HepG2 (cell line): Measurements from ENCODE around the gene WFDC1. TPM values are rescaled to one million over a fixed set of nuclear protein-coding genes. Genes with fewer than 3 reads are reported as not detected.

ENCODE experiments used
- ATAC-seq: fragments of 200-7000 bp; cut with Tn5 transposase; 3 replicates; pipeline ENCODE4 v1.9.1; 2020; ENCODE audit warnings: mild to moderate bottlenecking, moderate library complexity
- BruUV-seq: library from RNA; stranded (reverse); fragments of 400-500 nt; replicated peaks from 2 replicates; lab custom pipeline; 2021; lab: Mats Ljungman, UMichigan
- CTCF ChIA-PET: fragments of 300-600 bp; formaldehyde crosslinking; extraction: SDS; loops from one replicate; lab custom pipeline; 2021; ENCODE audit warnings: low total read pairs, inconsistent platforms, low intra/inter-chr PET ratio; lab: Yijun Ruan, JAX
- POLR2A ChIA-PET: fragments of 350-600 bp; sonication (Branson Sonifier 250); formaldehyde crosslinking; loops from one replicate; lab custom pipeline; 2020; ENCODE audit warnings: antibody characterized with exemption, inconsistent platforms; lab: Yijun Ruan, JAX
- DNase-seq: peaks from one replicate; pipeline ENCODE4 v3.0.0-alpha.2; 2015; ENCODE audit warnings: low spot score
- FAIRE-seq: peaks from 3 replicates; lab custom pipeline; 2011; peaks lifted over from hg19 to GRCh38; lab: Jason Lieb, UNC
- H2AFZ ChIP-seq: one replicate; pipeline ENCODE4 v1.6.1; 2011; ENCODE audit warnings: low read length, inconsistent platforms
- H3K27ac ChIP-seq: fragments of 300-600 bp; 3 replicates; pipeline ENCODE4 v1.8.0; 2011; ENCODE audit warnings: mixed run types, mild to moderate bottlenecking, mixed read lengths, low read length, inconsistent platforms; ENCODE audit not compliant: insufficient read depth; ENCODE audit errors: extremely low read length
- H3K27me3 ChIP-seq, 2 experiments: fragments of 200-600 bp in 1 of 2; 2 replicates in 1 of 2; 3 replicates in 1 of 2; pipeline versions ENCODE4 v1.6.0 to v1.8.0; 2011; ENCODE audit warnings: low read length in 2 of 2, mild to moderate bottlenecking in 2 of 2, moderate library complexity in 2 of 2, inconsistent platforms in 1 of 2; ENCODE audit not compliant: insufficient read depth in 2 of 2, control insufficient read depth in 1 of 2
- H3K36me3 ChIP-seq, 2 experiments: fragments of 200-600 bp in 1 of 2; replicated peaks in 1 of 2; 2 replicates in 1 of 2; 3 replicates in 1 of 2; pipeline versions ENCODE4 v1.5.1 to v1.8.0; 2011; ENCODE audit warnings: low read length in 2 of 2, inconsistent platforms in 1 of 2; ENCODE audit not compliant: insufficient read depth in 2 of 2, control insufficient read depth in 1 of 2
- H3K4me1 ChIP-seq: 2 replicates; pipeline ENCODE4 v1.5.1; 2012; ENCODE audit warnings: low read length, inconsistent platforms; ENCODE audit not compliant: insufficient read depth
- H3K4me2 ChIP-seq: 2 replicates; pipeline ENCODE4 v1.6.0; 2011; ENCODE audit warnings: low read depth, low read length, inconsistent platforms
- H3K4me3 ChIP-seq, 3 experiments: fragments of 200-600 bp in 1 of 3; sonication (generic), shearing (Covaris generic) in 1 of 3; replicated peaks in 1 of 3; 2 replicates each; pipeline ENCODE4 v1.5.1; 2011 to 2016; ENCODE audit warnings: low read length in 3 of 3, inconsistent platforms in 2 of 3, low read depth in 2 of 3, mild to moderate bottlenecking in 2 of 3, control low read depth in 1 of 3, mixed read lengths in 1 of 3; ENCODE audit not compliant: insufficient read depth in 1 of 3
- H3K79me2 ChIP-seq: one replicate; pipeline ENCODE4 v1.6.1; 2011; ENCODE audit warnings: low read length, inconsistent platforms; ENCODE audit not compliant: insufficient read depth
- H3K9ac ChIP-seq: 2 replicates; pipeline ENCODE4 v1.6.0; 2011; ENCODE audit warnings: mild to moderate bottlenecking, low read depth, low read length, inconsistent platforms; ENCODE audit not compliant: insufficient read depth
- H3K9me3 ChIP-seq: 2 replicates; pipeline ENCODE4 v1.5.1; 2012; ENCODE audit warnings: mild to moderate bottlenecking, low read length
- H4K20me1 ChIP-seq: 2 replicates; pipeline ENCODE4 v1.6.0; 2011; ENCODE audit warnings: inconsistent platforms, mild to moderate bottlenecking, low read length, moderate library complexity; ENCODE audit not compliant: insufficient read depth
- ATRX ChIP-seq: sonication (generic); formaldehyde crosslinking; IDR thresholded peaks from 2 replicates; pipeline ENCODE4 v1.4.0; 2020; ENCODE audit warnings: missing genetic modification reagents, borderline replicate concordance
- ELF3 ChIP-seq: IDR thresholded peaks from 2 replicates; pipeline ENCODE4 v1.6.1; 2016; ENCODE audit warnings: missing genetic modification reagents, missing compliant biosample characterization
- ETV5 ChIP-seq: IDR thresholded peaks from 2 replicates; pipeline ENCODE4 v1.6.1; 2018; ENCODE audit warnings: missing biosample characterization, missing genetic modification reagents, inconsistent platforms, borderline replicate concordance
- FOXA3 ChIP-seq: IDR thresholded peaks from 2 replicates; pipeline ENCODE4 v1.6.1; 2016; ENCODE audit warnings: missing genetic modification reagents, missing compliant biosample characterization
- GATAD2A ChIP-seq: IDR thresholded peaks from 2 replicates; pipeline ENCODE4 v1.6.1; 2016
- MXI1 ChIP-seq: IDR thresholded peaks from 3 replicates; pipeline ENCODE4 v1.6.1; 2012; ENCODE audit warnings: low read depth, low read length, inconsistent platforms, borderline replicate concordance
- RXRB ChIP-seq: IDR thresholded peaks from 2 replicates; pipeline ENCODE4 v1.6.1; 2016; ENCODE audit warnings: borderline replicate concordance, missing genetic modification reagents, missing compliant biosample characterization
- SOX6 ChIP-seq, 2 experiments: fragments of 450-650 bp in 1 of 2; sonication (generic) in 1 of 2; formaldehyde crosslinking in 1 of 2; IDR thresholded peaks; 2 replicates each; pipeline versions ENCODE4 v1.4.0 to v1.6.1; 2017 to 2020; ENCODE audit warnings: antibody characterized with exemption in 1 of 2, mild to moderate bottlenecking in 1 of 2, missing genetic modification reagents in 1 of 2
- TEAD2 ChIP-seq: sonication (generic); formaldehyde crosslinking; IDR thresholded peaks from 2 replicates; pipeline ENCODE4 v1.9.0; 2021; ENCODE audit warnings: missing genetic modification reagents
- ZBTB1 ChIP-seq: sonication (generic); formaldehyde crosslinking; IDR thresholded peaks from 2 replicates; pipeline ENCODE4 v1.4.0; 2020; ENCODE audit warnings: missing genetic modification reagents, borderline replicate concordance
- ZFAT ChIP-seq: sonication (generic); formaldehyde crosslinking; conservative IDR thresholded peaks from 2 replicates; pipeline ENCODE4 v1.8.1; 2023; ENCODE audit warnings: missing genetic modification reagents, inconsistent platforms
- ZFP36L1 ChIP-seq: sonication (generic); formaldehyde crosslinking; IDR thresholded peaks from 2 replicates; pipeline ENCODE4 v1.8.0; 2022; ENCODE audit warnings: mild to moderate bottlenecking, missing genetic modification reagents, moderate library complexity
- ZNF446 ChIP-seq: sonication (generic); formaldehyde crosslinking; IDR thresholded peaks from 2 replicates; pipeline ENCODE4 v1.5.0; 2020; ENCODE audit warnings: mild to moderate bottlenecking, missing genetic modification reagents
- ZNF780A ChIP-seq: sonication (generic); formaldehyde crosslinking; IDR thresholded peaks from 2 replicates; pipeline ENCODE4 v1.8.0; 2022; ENCODE audit warnings: mild to moderate bottlenecking, missing genetic modification reagents, moderate library complexity
- WGBS: methylation state at CpG from one replicate; pipeline ENCODE4 v1.1.6; 2017; ENCODE audit warnings: low lambda C conversion rate; 5-methylcytosine and 5-hydroxymethylcytosine counted together
- in situ Hi-C: cut with HindIII; loops from 2 replicates; pipeline ENCODE4 v1.10.0; 2017; ENCODE audit warnings: low pct_unique_long_range_greater_than_20kb; ENCODE audit not compliant: extremely low pct_ligation_motif_present
- intact Hi-C: fragments of 100-400 bp; cut with micrococcal nuclease; formaldehyde crosslinking; loops from one replicate; pipeline ENCODE4 v1.10.0; 2022; ENCODE audit not compliant: unreplicated experiment
- polyA plus RNA-seq, 8 experiments: library from polyadenylated mRNA; depleted of rRNA in 3 of 8; stranded (reverse) in 7 of 8; unstranded in 1 of 8; fragments of >200 nt; fragmentation: Illumina TruSeq in 4 of 8; extraction: Trizol in 4 of 8; gene quantifications; 2 replicates each; pipeline versions ENCODE4 v1.2.1 to v1.2.3, GENCODE V29; 2011 to 2016; ENCODE audit warnings: low read depth in 4 of 8, missing spikeins in 1 of 8, mixed read lengths in 1 of 8; ENCODE audit not compliant: insufficient read depth in 1 of 8
- total RNA-seq, 5 experiments: library from RNA; depleted of rRNA; stranded (reverse); fragments of >200 nt; fragmentation: Illumina TruSeq; extraction: Trizol; gene quantifications; 2 replicates each; pipeline ENCODE4 v1.2.3, GENCODE V29; 2016; ENCODE audit warnings: low read depth in 1 of 5
- TF ChIP-seq, protein P1 (sequence below): sonication (generic); formaldehyde crosslinking; conservative IDR thresholded peaks from 2 replicates; pipeline ENCODE4 v1.4.0; 2020; ENCODE audit warnings: mild to moderate bottlenecking, missing genetic modification reagents, moderate library complexity
- TF ChIP-seq, protein P2 (sequence below): IDR thresholded peaks from 2 replicates; pipeline ENCODE4 v1.6.1; 2016

Gene WFDC1
- total and polyA plus RNA-seq, 2 of the 13 experiments (the other 11 are each of a cell fraction or from before 2014, with no cell fraction given), result not detected

- no peak for TF ChIP-seq ZFAT
- TF ChIP-seq TEAD2 (CRISPR knock-in tag), result no peak
- no peak for TF ChIP-seq MXI1
- TF ChIP-seq, all 625 proteins: peak for 2
Observed at GRCh38 chr16:84369938-84370627, 75.4 kb downstream of the WFDC1 start (continued).

GRCh38 chr16:84370723-84371552 is 76.3 kb downstream of the WFDC1 start:
- no peaks in the 10 kb centered on the region for H3K79me2 ChIP-seq
- no TSS peak for BruUV-seq
- H3K9me3 ChIP-seq, result no peaks in the 10 kb centered on the region
- POLR2A ChIA-PET, result no interaction called here
- peaks cover 17% of the 10 kb centered on the region for H3K4me1 ChIP-seq
- in situ Hi-C loops, result no loop called here
- H2AFZ ChIP-seq, result no peak overlapping the region
- DNase-seq (no peak), ATAC-seq (peak; percentile 25; the same call in 1 of the 3 replicates), FAIRE-seq (no peak)
- H3K4me3 ChIP-seq, result no peak overlapping the region
- intact Hi-C loops, result no loop called here
- no peaks in the 10 kb centered on the region for H3K36me3 ChIP-seq
- no peak overlapping the region for H3K9ac ChIP-seq
- 14% methylated on average over 8 of the region's 8 CpGs for WGBS
- 0 out of 2 replicates have a peak overlapping the region, but pooled peaks have one; percentile 15 for H3K4me2 ChIP-seq
- H4K20me1 ChIP-seq, result no peaks in the 10 kb centered on the region
- H3K27me3 ChIP-seq, result peaks cover 0 to 50% of the 10 kb centered on the region in 2 experiments; a peak in 4 of 5 replicates
- no peak overlapping the region for H3K27ac ChIP-seq
- CTCF ChIA-PET, result no interaction called here
- TF ChIP-seq RXRB (CRISPR knock-in tag), result peak; percentile 24; the same call in 1 of the 2 replicates
- TF ChIP-seq ELF3 (CRISPR knock-in tag), result peak; percentile 44; the same call in 1 of the 2 replicates
- no peak for TF ChIP-seq ZFP36L1 (CRISPR knock-in tag)
- TF ChIP-seq, protein P1, sequence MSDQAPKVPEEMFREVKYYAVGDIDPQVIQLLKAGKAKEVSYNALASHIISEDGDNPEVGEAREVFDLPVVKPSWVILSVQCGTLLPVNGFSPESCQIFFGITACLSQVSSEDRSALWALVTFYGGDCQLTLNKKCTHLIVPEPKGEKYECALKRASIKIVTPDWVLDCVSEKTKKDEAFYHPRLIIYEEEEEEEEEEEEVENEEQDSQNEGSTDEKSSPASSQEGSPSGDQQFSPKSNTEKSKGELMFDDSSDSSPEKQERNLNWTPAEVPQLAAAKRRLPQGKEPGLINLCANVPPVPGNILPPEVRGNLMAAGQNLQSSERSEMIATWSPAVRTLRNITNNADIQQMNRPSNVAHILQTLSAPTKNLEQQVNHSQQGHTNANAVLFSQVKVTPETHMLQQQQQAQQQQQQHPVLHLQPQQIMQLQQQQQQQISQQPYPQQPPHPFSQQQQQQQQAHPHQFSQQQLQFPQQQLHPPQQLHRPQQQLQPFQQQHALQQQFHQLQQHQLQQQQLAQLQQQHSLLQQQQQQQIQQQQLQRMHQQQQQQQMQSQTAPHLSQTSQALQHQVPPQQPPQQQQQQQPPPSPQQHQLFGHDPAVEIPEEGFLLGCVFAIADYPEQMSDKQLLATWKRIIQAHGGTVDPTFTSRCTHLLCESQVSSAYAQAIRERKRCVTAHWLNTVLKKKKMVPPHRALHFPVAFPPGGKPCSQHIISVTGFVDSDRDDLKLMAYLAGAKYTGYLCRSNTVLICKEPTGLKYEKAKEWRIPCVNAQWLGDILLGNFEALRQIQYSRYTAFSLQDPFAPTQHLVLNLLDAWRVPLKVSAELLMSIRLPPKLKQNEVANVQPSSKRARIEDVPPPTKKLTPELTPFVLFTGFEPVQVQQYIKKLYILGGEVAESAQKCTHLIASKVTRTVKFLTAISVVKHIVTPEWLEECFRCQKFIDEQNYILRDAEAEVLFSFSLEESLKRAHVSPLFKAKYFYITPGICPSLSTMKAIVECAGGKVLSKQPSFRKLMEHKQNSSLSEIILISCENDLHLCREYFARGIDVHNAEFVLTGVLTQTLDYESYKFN, result 0 out of 2 replicates have a peak, but pooled peaks have one; percentile 35
- peak; percentile 63; the same call in 1 of the 2 replicates for TF ChIP-seq GATAD2A (CRISPR knock-in tag)
- no peak for TF ChIP-seq ATRX (CRISPR knock-in tag)
- TF ChIP-seq ZNF780A (CRISPR knock-in tag), result no peak
- peak; percentile 40; the same call in 1 of the 2 replicates for TF ChIP-seq ETV5 (CRISPR knock-in tag)
- TF ChIP-seq ZBTB1 (CRISPR knock-in tag), result no peak
- TF ChIP-seq SOX6 (IDR thresholded peaks at IDR 0.05), result no peak
- TF ChIP-seq SOX6 (CRISPR knock-in tag; IDR thresholded peaks at IDR 0.05), result 0 out of 2 replicates have a peak, but pooled peaks have one; percentile 29
- TF ChIP-seq, protein P2, sequence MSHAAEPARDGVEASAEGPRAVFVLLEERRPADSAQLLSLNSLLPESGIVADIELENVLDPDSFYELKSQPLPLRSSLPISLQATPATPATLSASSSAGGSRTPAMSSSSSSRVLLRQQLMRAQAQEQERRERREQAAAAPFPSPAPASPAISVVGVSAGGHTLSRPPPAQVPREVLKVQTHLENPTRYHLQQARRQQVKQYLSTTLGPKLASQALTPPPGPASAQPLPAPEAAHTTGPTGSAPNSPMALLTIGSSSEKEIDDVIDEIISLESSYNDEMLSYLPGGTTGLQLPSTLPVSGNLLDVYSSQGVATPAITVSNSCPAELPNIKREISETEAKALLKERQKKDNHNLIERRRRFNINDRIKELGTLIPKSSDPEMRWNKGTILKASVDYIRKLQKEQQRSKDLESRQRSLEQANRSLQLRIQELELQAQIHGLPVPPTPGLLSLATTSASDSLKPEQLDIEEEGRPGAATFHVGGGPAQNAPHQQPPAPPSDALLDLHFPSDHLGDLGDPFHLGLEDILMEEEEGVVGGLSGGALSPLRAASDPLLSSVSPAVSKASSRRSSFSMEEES (CRISPR knock-in tag), result peak; percentile 53; the same call in 1 of the 2 replicates
- TF ChIP-seq FOXA3, result peak; percentile 63
- TF ChIP-seq ZNF446 (CRISPR knock-in tag), result no peak
